ENCODE data around the gene RPL39.
"Not testable (repeated sequence)": the region's sequence is repeated elsewhere in the genome, so short reads cannot be mapped to it uniquely, and the experiment has no call there.

RPL39 gene

DNA sequence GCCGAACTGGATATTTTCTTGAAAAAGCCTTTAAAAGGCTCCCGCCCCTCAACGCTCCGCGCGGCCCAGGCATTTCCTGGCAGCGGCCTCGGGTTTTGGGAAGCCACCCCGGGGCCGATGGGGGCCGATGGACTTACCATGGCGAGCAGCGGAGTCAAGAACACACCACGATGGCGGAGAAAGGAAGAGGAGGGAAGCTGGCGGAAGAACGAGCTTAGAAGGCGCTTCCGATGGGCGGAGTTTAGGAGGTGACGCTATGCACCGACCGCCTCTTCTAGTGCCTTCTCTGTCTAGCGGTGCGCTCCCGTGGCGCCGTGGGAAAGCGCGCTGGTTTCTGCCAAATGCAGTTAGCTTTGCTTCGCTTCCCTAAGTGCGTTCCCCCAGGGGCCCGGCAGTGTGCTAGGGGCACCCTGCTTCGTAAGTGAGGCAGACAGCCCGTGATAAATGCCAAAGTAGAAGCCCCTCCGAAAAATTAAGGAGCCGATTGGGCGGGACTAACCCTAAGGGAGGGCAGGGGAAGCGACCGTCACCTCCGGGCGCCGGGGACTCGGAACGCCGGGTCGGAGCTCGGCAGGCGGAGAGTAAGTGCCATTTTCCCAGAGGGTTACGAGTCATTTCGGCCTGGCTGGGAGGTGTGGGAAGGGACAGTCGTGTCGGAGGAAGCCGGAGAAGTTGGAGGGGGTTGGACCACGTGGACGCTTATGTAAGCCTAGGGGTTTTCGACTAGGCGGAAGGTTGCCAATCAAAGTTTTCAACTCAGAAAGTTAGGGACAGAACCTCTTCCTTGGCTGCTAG lies at the start of gene RPL39:
TSS of gene RPL39 (minus strand) at position 194 of the 795 bp plus-strand sequence. CDS start at position 140, 54 bp downstream.
- DNase-seq = peak; percentile 86

DNA sequence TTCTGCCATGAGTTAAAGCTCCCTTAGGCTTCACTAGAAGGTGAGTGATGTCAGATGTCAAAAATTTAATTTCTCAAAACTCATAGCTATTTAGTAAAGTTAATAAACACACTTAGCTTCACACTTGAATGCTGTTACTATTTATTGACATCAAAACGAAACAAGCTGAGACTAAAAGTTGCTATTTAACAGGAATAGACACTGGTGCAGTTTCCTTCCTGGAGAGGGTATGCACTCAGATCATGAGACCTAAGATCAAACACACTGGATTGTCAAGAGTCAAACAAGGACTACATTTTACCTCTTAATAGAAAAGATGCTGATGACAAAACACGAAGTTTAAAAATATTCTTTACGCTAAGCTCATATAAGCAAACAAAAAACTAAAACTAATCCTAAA lies 42.5 kb upstream of the RPL39 start:
- DNase-seq = no peak

DNA sequence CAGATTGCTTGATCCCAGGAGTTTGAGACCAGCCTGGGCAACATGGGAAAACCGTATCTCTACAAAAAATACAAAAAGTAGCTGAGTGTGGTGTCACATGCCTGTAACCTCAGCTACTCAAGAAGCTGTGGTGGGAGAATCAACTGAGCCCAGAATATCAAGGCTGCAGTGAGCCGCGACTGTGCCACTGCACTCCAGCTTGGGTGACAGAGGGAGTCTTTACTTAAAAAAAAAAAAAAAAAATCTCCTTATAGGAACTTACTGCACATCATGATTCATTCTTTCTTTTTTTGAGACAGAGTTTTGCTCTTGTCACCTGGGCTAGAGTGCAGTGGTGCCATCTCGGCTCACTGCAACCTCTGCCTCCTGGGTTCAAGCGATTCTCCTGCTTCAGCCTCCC lies 37.0 kb upstream of the RPL39 start:
- no peak for DNase-seq

DNA sequence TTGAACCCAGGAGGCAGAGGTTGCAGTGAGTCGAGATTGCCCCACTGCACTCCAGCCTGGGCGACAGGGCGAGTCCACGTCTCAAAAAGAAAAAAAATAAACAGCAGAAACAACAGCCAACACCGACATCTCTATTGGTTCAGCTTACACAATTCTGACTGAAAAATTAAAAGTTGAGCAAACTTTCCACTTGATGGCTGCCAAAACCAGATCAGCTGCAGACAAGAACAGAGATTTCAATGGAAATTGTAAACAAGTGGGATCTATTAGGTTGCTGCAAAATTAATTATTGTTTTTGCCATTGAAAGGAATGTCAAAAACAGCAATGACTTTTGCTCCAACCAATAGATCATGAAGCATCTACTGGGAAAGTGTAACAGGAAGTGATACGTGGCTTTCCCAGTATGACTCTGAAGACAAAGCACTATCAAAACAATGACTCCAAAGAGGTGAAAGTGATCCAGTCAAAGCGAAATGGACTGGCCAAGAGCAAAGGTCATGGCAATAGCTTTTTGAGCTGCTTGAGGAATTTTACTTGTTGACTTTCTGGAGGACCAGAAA lies 35.0 kb upstream of the RPL39 start:
- no peak for DNase-seq

DNA sequence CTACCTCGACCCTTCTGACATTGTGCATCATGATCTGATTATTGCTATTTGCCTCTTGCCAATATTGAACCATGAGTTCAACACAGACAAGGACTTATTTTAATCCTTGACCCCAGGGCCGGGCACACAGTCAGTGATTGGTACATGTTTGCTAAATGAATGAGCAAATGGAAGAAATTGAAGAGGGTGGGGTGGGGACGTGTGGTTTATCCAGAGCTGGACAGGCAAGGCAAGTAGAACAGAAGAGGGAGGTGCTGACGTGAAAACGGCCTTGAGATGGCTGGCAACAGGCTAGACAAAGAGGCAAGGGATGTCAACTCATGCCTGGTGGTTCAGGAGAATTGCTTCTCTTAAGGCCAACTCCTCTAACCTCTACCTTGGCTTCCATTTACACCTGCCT lies 32.8 kb upstream of the RPL39 start:
- not testable (repeated sequence) for DNase-seq

DNA sequence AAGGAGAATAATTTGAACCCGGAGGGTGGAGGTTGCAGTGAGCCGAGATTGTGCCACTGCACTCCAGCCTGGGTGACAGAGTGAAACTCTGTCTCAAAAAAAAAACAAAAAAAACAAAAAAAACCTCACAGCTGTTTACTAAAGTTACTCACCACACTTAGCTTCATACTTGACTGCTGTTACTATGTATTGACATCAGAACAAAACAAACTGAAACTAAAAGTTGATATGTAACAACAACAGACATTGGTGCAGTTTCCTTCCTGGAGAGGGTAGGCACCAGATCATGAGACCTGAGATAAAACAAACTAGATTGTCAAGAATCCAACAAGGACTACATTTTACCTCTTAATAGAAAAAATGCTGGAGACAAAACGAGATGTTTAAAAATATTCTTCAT lies 30.3 kb upstream of the RPL39 start:
- not testable (repeated sequence) for DNase-seq

DNA sequence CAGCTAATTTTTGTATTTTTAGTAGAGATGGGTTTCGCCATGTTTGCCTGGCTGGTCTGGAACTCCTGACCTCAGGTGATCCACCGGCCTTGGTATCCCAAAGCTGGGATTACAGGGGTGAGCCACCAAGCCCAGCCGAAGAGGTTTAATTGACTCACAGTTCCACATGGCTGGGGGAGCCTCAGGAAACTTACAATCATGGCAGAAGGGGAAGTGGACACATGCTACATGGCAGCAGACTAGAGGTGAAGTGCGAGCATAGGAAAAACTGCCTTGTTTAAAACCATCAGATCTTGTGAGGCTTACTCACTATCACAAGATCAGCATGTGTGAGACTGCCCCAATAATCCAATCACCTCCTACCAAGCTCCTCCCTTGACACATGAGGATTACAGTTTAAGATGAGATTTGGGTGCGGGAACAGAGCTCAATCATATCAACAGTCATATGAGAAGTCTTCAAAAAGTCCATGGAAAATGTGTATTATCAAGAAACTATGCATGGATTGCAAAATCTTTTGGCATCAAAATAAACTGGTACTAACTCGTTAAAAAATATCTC lies 25.8 kb upstream of the RPL39 start:
- no peak for DNase-seq

DNA sequence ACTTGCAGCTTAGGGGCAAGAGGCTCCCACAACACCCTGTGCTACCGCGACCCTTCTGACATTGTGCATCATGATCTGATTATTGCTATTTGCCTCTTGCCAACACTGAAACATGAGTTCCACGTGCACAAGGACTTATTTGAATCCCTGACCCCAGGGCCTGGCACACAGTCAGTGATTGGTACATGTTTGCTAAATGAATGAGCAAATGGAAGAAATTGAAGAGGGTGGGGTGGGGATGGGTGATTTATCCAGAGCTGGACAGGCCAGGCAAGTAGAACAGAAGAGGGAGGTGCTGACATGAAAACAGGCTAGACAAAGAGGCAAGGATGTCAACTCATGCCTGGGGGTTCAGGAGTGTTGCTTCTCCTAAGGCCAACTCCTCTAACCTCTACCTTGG lies 24.9 kb upstream of the RPL39 start:
- DNase-seq = no peak

DNA sequence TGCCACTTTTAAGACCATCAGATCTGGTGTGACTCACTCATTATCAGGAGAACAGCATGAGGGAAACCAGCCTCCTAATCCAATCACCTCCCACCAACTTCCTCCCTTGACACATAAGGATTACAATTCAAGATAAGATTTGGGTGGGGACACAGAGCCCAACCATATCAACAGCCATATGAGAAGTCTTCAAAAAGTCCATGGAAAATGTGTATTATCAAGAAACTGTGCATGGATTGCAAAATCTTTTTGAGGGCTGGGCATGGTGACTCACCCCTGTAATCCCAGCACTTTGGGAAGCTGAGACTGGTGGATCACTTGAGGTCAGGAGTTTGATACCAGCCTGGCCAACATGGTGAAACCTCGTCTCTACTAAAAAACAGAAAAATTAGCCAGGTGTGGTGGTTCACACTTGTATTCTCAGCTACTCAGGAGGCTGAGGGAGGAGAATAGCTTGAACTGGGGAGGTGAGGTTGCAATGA lies 17.8 kb upstream of the RPL39 start:
- no peak for DNase-seq

DNA sequence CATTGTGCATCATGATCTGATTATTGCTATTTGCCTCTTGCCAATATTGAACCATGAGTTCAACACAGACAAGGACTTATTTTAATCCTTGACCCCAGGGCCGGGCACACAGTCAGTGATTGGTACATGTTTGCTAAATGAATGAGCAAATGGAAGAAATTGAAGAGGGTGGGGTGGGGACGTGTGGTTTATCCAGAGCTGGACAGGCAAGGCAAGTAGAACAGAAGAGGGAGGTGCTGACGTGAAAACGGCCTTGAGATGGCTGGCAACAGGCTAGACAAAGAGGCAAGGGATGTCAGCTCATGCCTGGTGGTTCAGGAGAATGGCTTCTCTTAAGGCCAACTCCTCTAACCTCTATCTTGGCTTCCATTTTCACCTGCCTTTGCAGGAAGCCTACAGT lies 17.0 kb upstream of the RPL39 start:
- DNase-seq = not testable (repeated sequence)

DNA sequence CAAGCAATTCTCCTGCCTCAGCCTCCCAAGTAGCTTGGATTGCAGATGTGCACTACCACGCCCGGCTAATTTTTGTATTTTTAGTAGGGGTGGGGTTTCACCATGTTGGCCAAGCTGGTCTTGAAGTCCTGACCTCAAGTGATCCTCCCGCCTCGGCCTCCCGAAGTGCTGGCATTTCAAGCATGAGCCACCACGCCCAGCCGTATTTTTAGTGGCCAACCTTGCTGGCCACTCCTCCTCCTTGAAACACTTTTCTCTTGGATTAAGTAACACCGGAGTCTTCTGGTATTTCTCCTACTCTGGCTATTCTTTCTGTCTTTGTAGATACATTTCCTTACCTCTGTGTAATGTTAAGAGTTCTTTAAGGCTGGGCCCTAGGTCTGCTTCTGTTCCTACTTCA lies 11.1 kb upstream of the RPL39 start:
- DNase-seq = no peak

DNA sequence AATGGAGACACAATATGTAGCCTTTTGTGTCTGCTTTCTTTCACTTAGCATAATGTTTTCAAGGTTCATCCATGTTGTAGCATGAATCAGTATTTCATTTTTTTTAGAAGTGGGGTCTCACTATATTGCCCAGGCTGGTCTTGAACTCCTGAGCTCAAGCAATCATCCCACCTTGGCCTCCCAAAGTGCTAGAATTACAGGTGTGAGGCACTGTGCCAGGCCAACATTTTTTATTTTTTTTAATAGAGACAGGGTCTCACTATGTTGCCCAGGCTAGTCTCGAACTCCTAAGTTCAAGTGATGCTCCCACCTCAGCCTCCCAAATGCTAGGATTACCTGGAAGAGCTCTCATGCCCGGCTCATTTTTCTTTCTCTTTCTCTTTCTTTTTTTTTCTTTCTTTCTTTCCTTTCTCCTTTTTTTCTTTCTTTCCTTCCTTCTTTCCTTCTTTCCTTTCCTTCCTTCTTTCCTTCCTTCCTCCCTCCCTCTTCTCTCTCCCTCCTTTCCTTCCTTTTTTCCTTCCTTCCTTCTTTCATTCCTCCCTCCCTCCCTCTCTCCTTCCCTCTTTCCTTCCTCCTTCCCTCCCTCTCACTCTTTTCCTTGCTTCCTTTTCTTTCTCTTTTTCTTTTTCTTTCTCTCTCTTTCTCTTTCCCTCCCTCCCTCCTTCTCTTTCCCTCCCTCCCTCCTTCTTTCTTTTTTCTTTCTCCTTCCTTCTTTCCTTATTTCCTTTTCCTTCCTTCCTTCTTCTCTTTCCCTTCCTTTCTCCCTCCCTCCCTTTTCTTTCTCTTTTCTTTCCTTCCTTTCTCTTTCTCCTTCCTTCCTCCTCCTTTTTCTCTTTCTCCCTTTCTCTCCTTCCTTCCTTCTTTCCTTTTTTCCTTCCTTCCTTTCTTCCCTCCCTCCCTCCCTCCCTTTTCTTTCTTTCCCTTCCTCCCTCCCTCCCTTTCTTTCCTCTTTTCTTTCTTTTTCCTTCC lies 10.1 kb upstream of the RPL39 start:
- DNase-seq = no peak

DNA sequence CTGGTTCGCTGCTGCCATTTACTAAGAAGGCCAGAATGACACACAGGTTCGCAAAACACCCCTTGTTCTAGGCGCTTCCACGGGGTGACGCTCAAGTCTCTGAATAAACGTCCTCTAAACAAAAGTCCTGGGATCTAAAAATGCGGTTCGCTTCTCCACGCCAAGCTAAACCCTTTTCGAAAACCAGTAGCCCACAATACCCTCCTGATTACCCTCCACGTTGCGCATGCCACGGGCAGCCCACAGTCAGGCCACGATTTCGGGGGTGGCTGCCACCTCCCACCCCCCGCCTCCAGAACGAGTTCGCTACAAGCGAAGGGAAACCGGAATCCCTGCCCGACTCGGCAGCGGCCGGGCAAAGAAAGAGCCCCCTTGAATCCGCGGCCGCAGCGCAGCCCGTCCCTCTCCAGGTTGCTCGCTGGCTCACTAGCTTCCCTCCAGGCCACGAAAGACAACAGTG lies 423 bp downstream of the RPL39 start:
- peak; percentile 45 for DNase-seq

DNA sequence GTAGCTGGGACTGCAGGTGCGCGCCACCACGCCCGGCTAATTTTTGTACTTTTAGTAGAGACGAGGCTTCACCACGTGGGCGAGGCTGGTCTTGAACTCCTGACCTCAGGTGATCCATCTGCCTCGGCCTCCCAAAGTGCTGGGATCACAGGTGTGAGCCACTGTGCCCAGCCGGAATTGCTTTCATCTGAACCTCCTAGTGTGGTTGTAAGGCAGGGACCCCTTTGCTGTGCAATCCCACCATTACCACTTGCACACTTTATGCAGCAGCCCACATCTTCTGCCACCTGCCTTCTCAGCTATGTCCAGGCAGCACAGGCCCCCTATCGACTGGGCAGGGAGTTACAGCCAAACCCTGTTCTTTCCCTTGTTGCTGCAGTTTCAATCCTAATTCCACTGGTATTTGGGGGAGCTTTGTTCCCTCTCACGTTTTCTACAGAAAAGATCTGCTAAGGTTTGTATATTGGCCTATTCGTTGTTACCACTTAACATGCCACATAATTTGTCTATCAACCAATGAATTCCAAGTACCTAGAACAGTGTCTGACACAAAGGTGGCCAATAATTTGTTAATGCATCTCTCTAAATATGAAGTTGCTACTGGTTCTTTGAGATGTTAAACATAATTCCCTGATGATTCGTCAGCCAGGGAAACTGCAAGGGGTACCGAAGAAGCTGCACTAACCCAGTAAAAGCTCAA lies 6.5 kb downstream of the RPL39 start:
- no peak for DNase-seq

DNA sequence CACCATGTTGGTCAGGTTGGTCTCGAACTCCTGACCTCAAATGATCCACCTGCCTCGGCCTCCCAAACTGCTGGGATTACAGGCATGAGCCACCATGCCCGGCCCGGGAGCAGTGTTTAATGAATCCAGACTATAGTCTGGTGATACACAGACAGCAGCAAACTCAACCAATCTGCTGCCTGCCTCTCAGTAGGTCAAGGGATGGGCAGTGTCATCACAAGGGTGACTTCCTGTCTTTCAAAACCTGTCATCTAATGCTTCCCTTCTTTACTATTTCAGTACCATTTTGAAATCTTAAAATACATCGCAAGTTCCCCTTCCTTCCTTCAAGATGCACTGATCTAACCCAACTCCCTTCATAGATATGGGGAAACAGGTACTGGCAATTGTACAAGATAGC lies 8.4 kb downstream of the RPL39 start:
- DNase-seq = no peak

DNA sequence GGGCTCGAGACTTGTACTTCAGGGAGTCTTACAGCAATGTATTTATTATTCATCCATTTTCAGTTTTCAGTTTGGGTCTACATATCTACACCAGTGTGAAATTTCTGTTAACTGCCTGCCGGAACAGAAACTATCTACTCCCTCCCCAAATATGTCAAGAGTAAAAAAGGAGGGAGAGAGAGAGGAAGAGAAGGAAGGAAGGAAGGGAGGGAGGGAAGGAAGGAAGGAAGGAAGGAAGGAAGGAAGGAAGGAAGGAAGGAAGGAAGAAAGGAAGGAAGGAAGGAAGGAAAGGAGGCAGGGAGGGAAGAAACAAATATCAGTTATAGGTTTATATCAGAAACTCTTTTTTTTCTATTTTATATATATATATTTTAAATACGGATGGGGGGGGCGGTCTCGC lies 12.6 kb downstream of the RPL39 start:
- no peak for DNase-seq

DNA sequence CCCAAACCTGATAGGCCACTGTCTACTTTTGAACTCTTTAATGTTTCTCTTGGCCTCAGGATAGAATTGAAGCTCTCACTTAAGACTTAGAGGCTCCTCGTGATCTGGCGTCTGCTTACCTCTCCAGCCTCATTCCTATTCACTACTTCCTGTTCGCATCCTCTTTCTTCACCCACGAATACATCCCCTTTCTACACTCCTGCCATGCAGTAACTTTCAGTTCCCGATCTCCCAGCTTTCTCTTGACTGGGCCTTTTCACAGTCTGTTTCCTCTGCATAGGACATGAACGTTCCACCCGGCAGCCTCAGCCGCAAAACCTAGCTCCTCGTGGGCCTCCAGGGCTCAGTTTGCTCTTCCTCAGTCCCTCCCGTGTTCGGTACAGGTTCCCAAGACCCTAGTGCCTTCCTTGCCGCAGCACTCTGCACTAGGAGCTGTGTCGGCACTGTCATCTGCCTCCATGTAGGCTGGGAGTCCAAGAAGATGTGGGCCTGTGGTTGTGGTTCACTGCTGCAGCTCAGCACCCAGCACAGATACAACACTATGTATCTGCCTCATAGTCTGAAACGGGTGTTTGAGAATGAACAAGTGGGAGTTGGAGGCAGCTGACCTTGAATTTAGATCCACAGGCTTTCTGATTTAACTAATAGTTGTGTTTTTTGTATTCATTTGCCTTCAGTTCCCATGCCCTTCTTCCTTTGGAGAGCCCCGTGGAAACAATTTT lies 15.8 kb downstream of the RPL39 start:
- DNase-seq = no peak

DNA sequence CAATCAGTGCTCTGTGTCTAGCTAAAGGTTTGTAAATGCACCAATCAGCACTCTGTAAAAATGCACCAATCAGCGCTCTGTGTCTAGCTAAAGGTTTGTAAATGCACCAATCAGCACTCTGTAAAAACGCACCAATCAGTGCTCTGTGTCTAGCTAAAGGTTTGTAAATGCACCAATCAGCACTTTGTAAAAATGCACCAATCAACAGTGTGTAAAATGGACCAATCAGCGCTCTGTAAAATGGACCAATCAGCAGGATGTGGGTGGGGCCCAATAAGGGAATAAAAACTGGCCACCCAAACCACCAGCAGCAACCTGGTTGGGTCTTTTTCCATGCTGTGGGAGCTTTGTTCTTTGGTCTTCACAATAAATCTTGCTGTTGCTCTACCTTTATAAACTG lies 22.0 kb downstream of the RPL39 start:
- DNase-seq = not testable (repeated sequence)

DNA sequence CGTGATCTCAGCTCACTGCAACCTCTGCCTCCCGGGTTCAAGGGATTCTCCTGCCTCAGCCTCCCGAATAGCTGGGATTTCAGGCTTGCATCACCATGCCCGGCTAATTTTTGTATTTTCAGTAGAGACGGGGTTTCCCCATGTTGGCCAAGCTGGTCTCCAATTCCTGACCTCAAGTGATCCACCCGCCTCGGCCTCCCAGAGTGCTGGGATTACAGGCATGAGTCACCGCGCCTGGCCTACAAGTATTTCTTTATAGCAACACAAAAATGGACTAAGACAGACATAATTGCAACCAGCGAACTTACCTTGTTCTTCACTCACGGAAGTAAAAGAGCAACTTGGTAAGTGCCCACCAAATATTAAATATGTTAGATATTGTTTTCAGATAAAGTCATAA lies 23.0 kb downstream of the RPL39 start:
- not testable (repeated sequence) for DNase-seq

DNA sequence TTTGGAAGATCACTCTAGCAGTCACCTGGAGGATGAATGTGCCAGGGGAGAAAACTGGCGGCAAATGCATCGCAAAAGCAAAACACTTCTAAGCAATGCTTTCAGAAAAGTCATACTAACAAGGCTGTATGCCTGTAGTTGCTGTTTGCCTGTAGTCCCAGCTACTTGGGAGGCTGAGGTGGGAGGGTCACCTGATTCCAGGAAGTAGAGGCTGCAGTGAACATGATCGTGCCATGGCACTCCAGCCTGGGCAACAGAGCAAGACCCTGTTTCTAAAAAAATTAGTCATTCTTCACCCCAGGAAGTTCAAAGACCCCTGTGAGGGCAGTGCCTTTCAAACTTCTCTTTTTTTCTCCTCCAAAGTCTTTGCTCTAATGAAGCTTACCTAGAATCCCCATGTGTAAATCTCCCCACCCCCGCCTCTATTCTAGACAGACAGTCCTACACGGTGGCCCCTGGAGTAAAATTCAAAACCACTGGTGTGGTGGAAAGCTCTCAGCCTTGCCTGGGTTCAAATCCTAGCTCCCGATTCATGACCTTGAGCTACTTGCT lies 27.5 kb downstream of the RPL39 start:
- no peak for DNase-seq

DNA sequence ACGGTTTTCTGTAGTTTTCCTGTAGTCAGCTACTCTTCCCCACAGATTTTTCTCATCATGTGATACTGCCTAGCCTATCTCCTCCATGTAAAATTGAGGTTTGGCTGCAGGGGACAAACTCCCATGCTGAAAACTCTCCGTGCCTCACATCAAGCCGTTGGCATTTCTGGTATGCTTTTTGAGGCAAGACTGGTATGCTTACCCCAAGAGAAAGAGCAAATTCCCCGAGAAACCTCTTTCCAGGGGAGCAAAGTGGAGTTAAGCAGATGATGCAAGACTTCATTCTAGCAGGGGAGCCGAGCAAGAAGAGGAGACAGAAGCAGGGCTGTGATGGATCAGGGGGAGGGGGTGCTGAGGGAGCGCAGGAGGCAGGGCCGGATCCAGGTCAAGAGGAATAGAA lies 28.2 kb downstream of the RPL39 start:
- DNase-seq = no peak

All from NCI-H748 treated with DMSO at 0.1 percent for 48 hours (cell line).